ENCODE results near the gene NDRG2. TPM values are rescaled to one million over a fixed set of nuclear protein-coding genes. Genes with fewer than 3 reads are reported as not detected.

The NDRG2 gene
- total and polyA plus RNA-seq, 12 donors, result 242 to 420 (median 293) TPM

- no peak for DNase-seq
- Histone ChIP-seq H3K27me3 (peaks cover 0 to 7% (median 0%) of the 10 kb centered on the region in 7 donors), H3K36me3 (no peaks in the 10 kb centered on the region), H3K4me1 (peaks cover 0 to 16% (median 9%) of the 10 kb centered on the region in 9 donors), H3K4me3 (no peak overlapping the region), H3K9me3 (no peaks in the 10 kb centered on the region), H3K27ac (no peak overlapping the region)
- WGBS, 2 donors, result 82 to 87% methylated on average over 3 of the region's 3 CpGs
- no peak for TF ChIP-seq CTCF (IDR thresholded peaks at IDR 0.05)
- intact Hi-C loops (cut with DNase I), result loop anchor here in 1 of 10 donors (10.0 kb wide), 1 partner anchor 194 kb away; no protein-coding TSS in a partner anchor
- no peak for ATAC-seq
These were observed 24.4 kb upstream of the NDRG2 start for GRCh38 chr14:21049271-21049673.

- Histone ChIP-seq H3K4me1 (peaks cover 0 to 22% (median 16%) of the 10 kb centered on the region in 9 donors), H3K9me3 (no peaks in the 10 kb centered on the region), H3K27me3 (peaks cover 0 to 7% (median 0%) of the 10 kb centered on the region in 7 donors), H3K36me3 (no peaks in the 10 kb centered on the region), H3K27ac (no peak overlapping the region), H3K4me3 (no peak overlapping the region)
- no peak for DNase-seq
- no peak for TF ChIP-seq CTCF (IDR thresholded peaks at IDR 0.05)
- ATAC-seq, result peak in 3 of 8 donors; percentile 16 to 31 (median 24)
- intact Hi-C loops (cut with DNase I), result loop anchor here in 1 of 10 donors (10.0 kb wide), 1 partner anchor 194 kb away; no protein-coding TSS in a partner anchor
- 31 to 33% methylated on average over 2 of the region's 2 CpGs for WGBS, 2 donors
These were observed 23.8 kb upstream of the NDRG2 start for GRCh38 chr14:21048638-21049037.

- DNase-seq (no peak), ATAC-seq (no peak)
- no peak for TF ChIP-seq CTCF (IDR thresholded peaks at IDR 0.05)
- Histone ChIP-seq H3K9me3 (no peaks in the 10 kb centered on the region), H3K36me3 (no peaks in the 10 kb centered on the region), H3K4me1 (peaks cover 6 to 35% (median 25%) of the 10 kb centered on the region in 9 donors), H3K4me3 (no peak overlapping the region), H3K27me3 (peaks cover 0 to 7% (median 0%) of the 10 kb centered on the region in 7 donors), H3K27ac (peak overlapping the region in 1 of 10 donors; percentile 3)
- intact Hi-C loops (cut with DNase I), result loop anchor here in 1 of 10 donors (10.0 kb wide), 1 partner anchor 193 kb away; no protein-coding TSS in a partner anchor
- 51 to 60% methylated on average over 2 of the region's 2 CpGs for WGBS, 2 donors
These were observed 22.5 kb upstream of the NDRG2 start for GRCh38 chr14:21047378-21047781.

GRCh38 chr14:21043974-21044618 is 19.2 kb upstream of the NDRG2 start:
- ATAC-seq (peak in 6 of 8 donors; percentile 8 to 57 (median 38)), DNase-seq (peak in 1 of 2 donors; percentile 58)
- intact Hi-C loops (cut with DNase I), result loop anchor here in 4 of 10 donors (5.0 to 10.0 kb wide), 5 partner anchors 37 to 347 kb away; no protein-coding TSS in a partner anchor
- no peaks in the 10 kb centered on the region for H3K36me3 ChIP-seq
- H3K9me3 ChIP-seq, result no peaks in the 10 kb centered on the region
- H3K4me3 ChIP-seq, result no peak overlapping the region
- no peak for TF ChIP-seq CTCF (IDR thresholded peaks at IDR 0.05)
- peaks cover 13 to 50% (median 38%) of the 10 kb centered on the region in 9 donors for H3K4me1 ChIP-seq
- peak overlapping the region in 7 of 10 donors; percentile 6 to 67 (median 30) for H3K27ac ChIP-seq
- 24 to 35% methylated on average over 6 of the region's 6 CpGs for WGBS, 2 donors
- peaks cover 0 to 7% (median 0%) of the 10 kb centered on the region in 7 donors for H3K27me3 ChIP-seq

Measured in heart right ventricle (tissue), 16 donors.